ENCODE data around the gene MAP1B. TPM values are rescaled to one million over a fixed set of nuclear protein-coding genes. Genes with fewer than 3 reads are reported as not detected.

MAP1B gene
- polyA plus RNA-seq, 1 experiment = 55.3 TPM

DNA sequence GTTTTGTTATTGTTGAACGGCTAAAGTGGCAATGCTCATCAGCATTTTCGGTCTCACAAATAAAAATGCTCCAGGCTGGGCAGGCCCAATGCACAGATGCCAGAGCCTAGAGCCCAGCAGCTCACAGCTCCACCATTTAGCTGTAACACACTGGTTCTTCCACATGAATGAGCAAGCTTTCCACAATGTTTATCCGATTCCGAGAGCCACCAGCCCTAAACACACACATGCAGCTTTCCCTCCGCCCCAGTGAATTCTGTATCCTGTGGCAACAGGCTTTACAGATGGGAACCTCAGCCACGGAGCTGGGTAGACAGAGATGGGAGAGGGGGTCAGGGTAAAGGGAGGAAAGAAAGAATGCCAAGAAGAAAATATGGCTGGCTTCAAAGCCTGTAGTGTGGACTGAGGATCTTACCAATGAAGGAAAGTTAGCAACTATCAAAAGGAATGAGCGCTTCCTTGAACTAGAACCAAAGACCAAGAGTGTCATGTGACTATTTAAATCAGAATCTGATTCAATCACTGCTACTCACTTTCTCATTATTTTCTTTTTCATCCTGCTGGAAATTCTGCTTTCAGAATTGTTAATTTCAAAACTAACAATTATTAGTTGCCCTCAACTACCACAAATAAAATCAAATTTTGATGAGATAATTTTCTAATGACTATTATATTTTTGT, 135.7 kb downstream of the MAP1B start:
- TF ChIP-seq, protein P1, sequence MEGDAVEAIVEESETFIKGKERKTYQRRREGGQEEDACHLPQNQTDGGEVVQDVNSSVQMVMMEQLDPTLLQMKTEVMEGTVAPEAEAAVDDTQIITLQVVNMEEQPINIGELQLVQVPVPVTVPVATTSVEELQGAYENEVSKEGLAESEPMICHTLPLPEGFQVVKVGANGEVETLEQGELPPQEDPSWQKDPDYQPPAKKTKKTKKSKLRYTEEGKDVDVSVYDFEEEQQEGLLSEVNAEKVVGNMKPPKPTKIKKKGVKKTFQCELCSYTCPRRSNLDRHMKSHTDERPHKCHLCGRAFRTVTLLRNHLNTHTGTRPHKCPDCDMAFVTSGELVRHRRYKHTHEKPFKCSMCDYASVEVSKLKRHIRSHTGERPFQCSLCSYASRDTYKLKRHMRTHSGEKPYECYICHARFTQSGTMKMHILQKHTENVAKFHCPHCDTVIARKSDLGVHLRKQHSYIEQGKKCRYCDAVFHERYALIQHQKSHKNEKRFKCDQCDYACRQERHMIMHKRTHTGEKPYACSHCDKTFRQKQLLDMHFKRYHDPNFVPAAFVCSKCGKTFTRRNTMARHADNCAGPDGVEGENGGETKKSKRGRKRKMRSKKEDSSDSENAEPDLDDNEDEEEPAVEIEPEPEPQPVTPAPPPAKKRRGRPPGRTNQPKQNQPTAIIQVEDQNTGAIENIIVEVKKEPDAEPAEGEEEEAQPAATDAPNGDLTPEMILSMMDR (IDR thresholded peaks at IDR 0.05; ENCODE audit: low read depth, low read length) = no peak
- no peak for DNase-seq (ENCODE audit: low read depth, low spot score)
- CTCF ChIA-PET = interaction anchor here (0.6 kb wide), 1 partner anchor 14 kb away, joined by 3 read pairs; no protein-coding TSS in a partner anchor
- no peaks in the 10 kb centered on the region for H3K27me3 ChIP-seq (ENCODE audit: control insufficient read depth, insufficient read depth, low read length)
- no peak overlapping the region for H3K4me3 ChIP-seq (ENCODE audit: low read depth, low read length)
- H3K9me3 ChIP-seq (ENCODE audit: control insufficient read depth, insufficient read depth, low read length) = no peaks in the 10 kb centered on the region
- H3K27ac ChIP-seq (ENCODE audit: low read depth, low read length) = no peak overlapping the region
- POLR2A ChIA-PET = no interaction called here

DNA sequence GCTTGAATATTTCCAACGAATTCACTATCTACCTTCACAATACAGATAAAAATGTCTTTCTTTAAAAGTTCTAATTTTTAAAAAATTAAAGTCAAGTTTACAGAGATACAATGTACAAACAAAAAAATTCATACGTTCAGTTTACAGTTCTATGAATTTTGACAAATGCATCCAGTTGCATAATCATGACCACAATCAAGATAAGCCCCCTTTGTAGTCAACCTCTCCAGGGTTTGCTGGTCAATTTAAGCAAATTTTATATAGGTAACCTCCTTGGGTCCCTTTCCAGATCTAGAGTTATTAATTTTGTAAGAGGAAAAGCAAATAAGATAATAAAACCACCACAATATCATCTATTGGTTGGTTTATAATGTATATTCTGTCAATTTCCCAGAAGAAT, 136.4 kb downstream of the MAP1B start:
- Histone ChIP-seq H3K4me3 (ENCODE audit: low read depth, low read length) (no peak overlapping the region), H3K9me3 (ENCODE audit: control insufficient read depth, insufficient read depth, low read length) (no peaks in the 10 kb centered on the region), H3K27me3 (ENCODE audit: control insufficient read depth, insufficient read depth, low read length) (no peaks in the 10 kb centered on the region), H3K27ac (ENCODE audit: low read depth, low read length) (no peak overlapping the region)
- ChIA-PET POLR2A (interaction anchor here (0.6 kb wide), 1 partner anchor 16 kb away, joined by 3 read pairs; no protein-coding TSS in a partner anchor), CTCF (interaction anchor here (0.9 kb wide), 1 partner anchor 27 kb away, joined by 4 read pairs; no protein-coding TSS in a partner anchor)
- no peak for DNase-seq (ENCODE audit: low read depth, low spot score)
- TF ChIP-seq, protein P1 (IDR thresholded peaks at IDR 0.05; ENCODE audit: low read depth, low read length) = no peak

DNA sequence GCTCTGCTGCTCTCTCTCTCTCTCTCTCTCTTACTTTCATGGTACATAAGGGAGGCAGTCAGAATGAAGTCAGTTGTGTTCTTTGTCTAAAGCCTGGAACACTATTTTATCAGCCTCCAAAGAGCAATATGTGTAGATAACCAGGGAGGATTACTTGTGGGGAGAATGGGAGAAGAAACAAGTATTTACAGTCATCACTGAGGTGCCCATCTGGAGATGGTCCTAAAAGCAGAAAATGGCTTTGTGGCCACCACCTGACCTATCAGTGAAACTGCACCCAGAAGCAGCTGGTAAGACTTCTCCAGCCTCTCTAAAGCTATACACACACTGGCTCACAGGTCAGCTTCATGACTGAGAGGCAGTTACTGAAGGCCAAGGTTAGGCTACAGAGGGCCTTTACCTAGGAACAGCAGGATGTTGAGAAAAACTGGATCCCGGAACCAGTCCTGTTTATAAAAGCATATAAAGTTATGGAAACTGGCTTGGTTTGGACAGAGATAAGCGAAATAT, 137.6 kb downstream of the MAP1B start:
- DNase-seq (ENCODE audit: low read depth, low spot score) = no peak
- no peak overlapping the region for H3K4me3 ChIP-seq (ENCODE audit: low read depth, low read length)
- H3K27ac ChIP-seq (ENCODE audit: low read depth, low read length) = no peak overlapping the region
- H3K27me3 ChIP-seq (ENCODE audit: control insufficient read depth, insufficient read depth, low read length) = no peaks in the 10 kb centered on the region
- TF ChIP-seq, protein P1 (IDR thresholded peaks at IDR 0.05; ENCODE audit: low read depth, low read length) = peak; percentile 56
- H3K9me3 ChIP-seq (ENCODE audit: control insufficient read depth, insufficient read depth, low read length) = no peaks in the 10 kb centered on the region; the same call in 1 of the 2 replicates
- ChIA-PET POLR2A (interaction anchor here (1.8 kb wide), 1 partner anchor 63 kb away, joined by 5 read pairs; no protein-coding TSS in a partner anchor), CTCF (interaction anchor here (0.6 to 1.9 kb wide), 6 partner anchors 9 to 85 kb away, joined by 3 to 12 read pairs (median 4); no protein-coding TSS in a partner anchor)

DNA sequence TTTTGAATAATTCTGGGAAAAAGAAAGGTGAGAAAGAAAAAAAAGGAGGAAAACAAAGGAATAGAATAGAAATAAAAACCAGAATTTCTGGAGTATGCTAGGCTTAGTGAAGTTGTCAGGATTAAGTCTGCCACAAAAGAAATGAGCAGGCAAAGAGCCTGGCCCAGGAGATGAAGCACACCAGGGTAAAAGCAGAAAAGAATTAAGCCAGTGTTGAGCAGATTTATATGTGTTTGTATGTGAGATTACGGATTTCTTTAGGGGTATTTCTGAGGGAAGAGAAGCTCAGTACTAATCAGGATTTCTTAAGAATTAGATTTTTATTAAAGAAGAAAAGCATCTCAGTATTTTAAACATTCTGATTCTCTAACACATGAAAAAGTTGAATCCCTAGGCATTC, 138.3 kb downstream of the MAP1B start:
- DNase-seq (ENCODE audit: low read depth, low spot score) = no peak
- Histone ChIP-seq H3K9me3 (ENCODE audit: control insufficient read depth, insufficient read depth, low read length) (no peaks in the 10 kb centered on the region; the same call in 1 of the 2 replicates), H3K4me3 (ENCODE audit: low read depth, low read length) (no peak overlapping the region), H3K27ac (ENCODE audit: low read depth, low read length) (no peak overlapping the region), H3K27me3 (ENCODE audit: control insufficient read depth, insufficient read depth, low read length) (no peaks in the 10 kb centered on the region)
- ChIA-PET CTCF (interaction anchor here (0.6 to 1.9 kb wide), 7 partner anchors 9 to 115 kb away, joined by 3 to 12 read pairs (median 4); no protein-coding TSS in a partner anchor), POLR2A (interaction anchor here (0.6 to 1.8 kb wide), 2 partner anchors 62 to 313 kb away, joined by 3 to 5 read pairs; no protein-coding TSS in a partner anchor)
- TF ChIP-seq, protein P1 (IDR thresholded peaks at IDR 0.05; ENCODE audit: low read depth, low read length) = no peak

Data from AG04450 (cell line).